Measurements from ENCODE around the gene CEP70. TPM values are rescaled to one million over a fixed set of nuclear protein-coding genes. Genes with fewer than 3 reads are reported as not detected.

CEP70 gene
- total and polyA plus RNA-seq, 10 donors = 2.7 to 19.0 (median 14.1) TPM

DNA sequence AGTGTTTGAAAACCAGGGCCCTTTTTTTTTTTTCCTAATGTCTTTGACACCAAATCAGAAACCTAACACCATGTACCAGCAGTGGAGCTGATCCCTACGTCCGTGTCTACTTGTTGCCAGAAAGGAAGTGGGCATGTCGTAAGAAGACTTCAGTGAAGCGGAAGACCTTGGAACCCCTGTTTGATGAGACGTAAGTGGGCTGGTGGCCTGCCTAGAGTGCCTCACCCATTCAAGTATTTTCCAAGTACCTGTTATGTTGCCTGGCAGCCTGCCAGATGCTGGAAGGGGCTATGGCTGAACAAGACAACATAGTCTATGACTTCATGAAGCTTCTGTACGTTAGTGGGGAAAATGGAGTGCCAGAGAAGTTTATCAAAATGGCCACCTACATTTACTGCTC lies 119.9 kb downstream of the CEP70 start:
- H3K27ac ChIP-seq = no peak overlapping the region
- no peaks in the 10 kb centered on the region for H3K9me3 ChIP-seq
- 43 to 68% (median 58%) methylated on average over 6 of the region's 6 CpGs for WGBS, 5 donors
- H3K36me3 ChIP-seq = no peaks in the 10 kb centered on the region
- TF ChIP-seq, protein P1, sequence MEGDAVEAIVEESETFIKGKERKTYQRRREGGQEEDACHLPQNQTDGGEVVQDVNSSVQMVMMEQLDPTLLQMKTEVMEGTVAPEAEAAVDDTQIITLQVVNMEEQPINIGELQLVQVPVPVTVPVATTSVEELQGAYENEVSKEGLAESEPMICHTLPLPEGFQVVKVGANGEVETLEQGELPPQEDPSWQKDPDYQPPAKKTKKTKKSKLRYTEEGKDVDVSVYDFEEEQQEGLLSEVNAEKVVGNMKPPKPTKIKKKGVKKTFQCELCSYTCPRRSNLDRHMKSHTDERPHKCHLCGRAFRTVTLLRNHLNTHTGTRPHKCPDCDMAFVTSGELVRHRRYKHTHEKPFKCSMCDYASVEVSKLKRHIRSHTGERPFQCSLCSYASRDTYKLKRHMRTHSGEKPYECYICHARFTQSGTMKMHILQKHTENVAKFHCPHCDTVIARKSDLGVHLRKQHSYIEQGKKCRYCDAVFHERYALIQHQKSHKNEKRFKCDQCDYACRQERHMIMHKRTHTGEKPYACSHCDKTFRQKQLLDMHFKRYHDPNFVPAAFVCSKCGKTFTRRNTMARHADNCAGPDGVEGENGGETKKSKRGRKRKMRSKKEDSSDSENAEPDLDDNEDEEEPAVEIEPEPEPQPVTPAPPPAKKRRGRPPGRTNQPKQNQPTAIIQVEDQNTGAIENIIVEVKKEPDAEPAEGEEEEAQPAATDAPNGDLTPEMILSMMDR (IDR thresholded peaks at IDR 0.05 in 8 of 11, conservative IDR thresholded peaks at IDR 0.05 in 3 of 11) = no peak
- TF ChIP-seq POLR2A (IDR thresholded peaks at IDR 0.05) (no peak), POLR2AphosphoS5 (IDR thresholded peaks at IDR 0.05) (no peak)
- no peak for DNase-seq
- no peaks in the 10 kb centered on the region for H3K4me1 ChIP-seq
- intact Hi-C loops (cut with DNase I; ENCODE audit: low total_unique reads) = no loop called here
- no peak overlapping the region for H3K4me3 ChIP-seq
- H3K27me3 ChIP-seq (replicated peaks in 1 of 7) = peaks cover 0 to 19% (median 0%) of the 10 kb centered on the region in 7 donors

DNA sequence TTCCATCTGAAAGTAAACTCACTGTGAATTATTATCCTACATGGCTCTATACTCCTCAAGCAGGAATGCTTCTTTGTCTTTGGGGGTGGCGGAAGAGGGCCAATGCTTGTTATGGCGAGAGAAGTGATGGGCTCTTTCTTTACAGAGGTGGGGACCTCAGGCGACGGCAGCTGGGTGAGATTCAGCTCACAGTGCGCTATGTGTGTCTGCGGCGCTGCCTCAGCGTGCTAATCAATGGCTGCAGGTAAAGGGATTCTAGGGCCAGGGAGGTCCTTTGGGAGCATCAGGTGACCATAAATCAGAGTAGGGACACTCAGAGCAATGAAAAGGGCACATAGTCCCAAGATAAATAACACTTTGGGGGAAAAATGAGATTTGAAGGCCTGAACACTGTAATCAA lies 120.7 kb downstream of the CEP70 start:
- TF ChIP-seq POLR2A (IDR thresholded peaks at IDR 0.05) = no peak
- no peak for TF ChIP-seq POLR2AphosphoS5 (IDR thresholded peaks at IDR 0.05)
- TF ChIP-seq, protein P1 (IDR thresholded peaks at IDR 0.05 in 8 of 11, conservative IDR thresholded peaks at IDR 0.05 in 3 of 11) = no peak
- Histone ChIP-seq H3K4me3 (no peak overlapping the region), H3K36me3 (no peaks in the 10 kb centered on the region), H3K27ac (no peak overlapping the region), H3K27me3 (replicated peaks in 1 of 7) (peaks cover 0 to 25% (median 0%) of the 10 kb centered on the region in 7 donors), H3K4me1 (no peaks in the 10 kb centered on the region), H3K9me3 (no peaks in the 10 kb centered on the region)
- WGBS, 5 donors = 97 to 100% (median 98%) methylated on average over 8 of the region's 8 CpGs
- intact Hi-C loops (cut with DNase I; ENCODE audit: low total_unique reads) = no loop called here
- DNase-seq = no peak

DNA sequence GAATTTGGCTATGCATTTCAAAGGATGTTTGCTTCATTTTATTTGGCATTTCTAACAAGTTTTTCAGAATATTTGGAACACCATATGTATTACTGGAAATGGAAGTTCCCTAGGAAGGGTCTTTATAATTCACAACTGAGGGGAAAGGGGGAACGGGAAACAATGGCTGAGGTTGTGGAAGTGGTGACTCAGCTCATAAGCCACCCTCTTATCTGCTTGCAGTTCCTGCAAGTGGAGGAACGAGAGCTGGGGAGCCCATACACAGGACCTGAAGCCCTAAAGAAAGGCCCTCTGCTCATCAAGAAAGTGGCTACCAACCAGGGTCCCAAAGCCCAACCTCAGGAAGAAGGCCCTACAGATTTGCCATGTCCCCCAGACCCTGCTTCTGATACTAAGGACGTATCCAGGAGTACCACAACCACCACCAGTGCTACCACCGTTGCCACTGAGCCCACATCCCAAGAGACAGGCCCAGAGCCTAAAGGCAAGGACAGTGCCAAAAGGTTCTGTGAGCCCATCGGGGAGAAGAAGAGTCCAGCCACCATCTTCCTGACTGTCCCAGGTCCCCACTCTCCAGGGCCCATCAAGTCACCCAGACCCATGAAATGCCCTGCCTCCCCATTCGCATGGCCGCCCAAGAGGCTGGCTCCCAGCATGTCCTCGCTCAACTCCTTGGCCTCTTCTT lies 121.8 kb downstream of the CEP70 start:
- TF ChIP-seq POLR2AphosphoS5 (IDR thresholded peaks at IDR 0.05) = no peak
- TF ChIP-seq, protein P1 (IDR thresholded peaks at IDR 0.05 in 8 of 11, conservative IDR thresholded peaks at IDR 0.05 in 3 of 11) = no peak
- no peak for TF ChIP-seq POLR2A (IDR thresholded peaks at IDR 0.05)
- Histone ChIP-seq H3K27ac (no peak overlapping the region), H3K36me3 (no peaks in the 10 kb centered on the region), H3K4me3 (no peak overlapping the region), H3K27me3 (replicated peaks in 1 of 7) (peaks cover 0 to 33% (median 0%) of the 10 kb centered on the region in 7 donors), H3K9me3 (no peaks in the 10 kb centered on the region), H3K4me1 (no peaks in the 10 kb centered on the region)
- no peak for DNase-seq
- intact Hi-C loops (cut with DNase I; ENCODE audit: low total_unique reads) = no loop called here
- 82 to 89% (median 88%) methylated on average over 8 of the region's 8 CpGs for WGBS, 5 donors

DNA sequence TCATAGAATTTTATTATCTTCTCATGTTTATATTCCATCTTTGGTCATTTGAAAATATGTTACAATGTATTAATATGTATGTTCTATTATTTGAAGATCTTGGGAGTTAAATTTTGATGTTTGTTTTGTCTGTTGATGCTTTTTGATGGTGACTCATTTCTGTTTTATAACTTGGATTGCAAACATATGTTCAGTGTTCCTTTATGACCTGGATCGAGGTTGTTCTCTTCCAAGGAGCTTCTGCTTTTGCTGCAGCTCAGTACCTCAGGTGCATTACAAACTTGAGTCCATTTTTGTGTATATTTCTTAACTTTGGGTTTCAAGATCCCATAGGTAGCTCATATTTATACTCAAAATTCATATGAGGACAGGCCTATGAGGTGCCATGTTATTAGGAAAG lies 122.6 kb downstream of the CEP70 start:
- TF ChIP-seq POLR2AphosphoS5 (IDR thresholded peaks at IDR 0.05) = no peak
- TF ChIP-seq POLR2A (IDR thresholded peaks at IDR 0.05) = no peak
- TF ChIP-seq, protein P1 (IDR thresholded peaks at IDR 0.05 in 8 of 11, conservative IDR thresholded peaks at IDR 0.05 in 3 of 11) = no peak
- DNase-seq = no peak
- WGBS, 5 donors = 72 to 93% (median 87%) methylated on average over 1 of the region's 1 CpG
- no peaks in the 10 kb centered on the region for H3K4me1 ChIP-seq
- H3K9me3 ChIP-seq = no peaks in the 10 kb centered on the region
- peaks cover 0 to 37% (median 0%) of the 10 kb centered on the region in 7 donors for H3K27me3 ChIP-seq (replicated peaks in 1 of 7)
- no peak overlapping the region for H3K27ac ChIP-seq
- no peaks in the 10 kb centered on the region for H3K36me3 ChIP-seq
- intact Hi-C loops (cut with DNase I; ENCODE audit: low total_unique reads) = no loop called here
- no peak overlapping the region for H3K4me3 ChIP-seq

All from spleen (tissue), 11 donors.